Endothelial cell of umbilical vein (primary cell): ENCODE data around the gene P2RX1.

Experiments
- CTCF ChIP-seq, 2 donors: IDR thresholded peaks; 1 replicate in 1 of 2; 2 replicates in 1 of 2; pipeline ENCODE4 v1.5.1; 2011; ENCODE audit warnings: low read length in 2 of 2, mild to moderate bottlenecking in 2 of 2, moderate library complexity in 2 of 2, control low read depth in 1 of 2, inconsistent platforms in 1 of 2, low read depth in 1 of 2; ENCODE audit not compliant: insufficient read depth in 1 of 2; ENCODE audit errors: extremely low read depth in 1 of 2
- EZH2 ChIP-seq: IDR thresholded peaks from 2 replicates; pipeline ENCODE4 v1.6.1; 2012; ENCODE audit warnings: borderline replicate concordance, low read depth, mild to moderate bottlenecking, moderate library complexity, low read length, inconsistent platforms; ENCODE audit not compliant: severe bottlenecking
- GATA2 ChIP-seq: IDR thresholded peaks from 2 replicates; pipeline ENCODE4 v1.7.0; 2011; ENCODE audit warnings: low read depth, mild to moderate bottlenecking, moderate library complexity, mixed read lengths, low read length; ENCODE audit not compliant: insufficient read length, insufficient read depth
- JUN ChIP-seq: IDR thresholded peaks from 2 replicates; pipeline ENCODE4 v1.6.1; 2011; ENCODE audit warnings: borderline replicate concordance, low read depth; ENCODE audit not compliant: insufficient read length, insufficient read depth
- MAX ChIP-seq: IDR thresholded peaks from 2 replicates; pipeline ENCODE4 v1.6.1; 2011; ENCODE audit not compliant: insufficient read depth, insufficient read length
- MYC ChIP-seq: IDR thresholded peaks from one replicate; pipeline ENCODE4 v1.6.1; 2011; ENCODE audit warnings: mild to moderate bottlenecking, low read depth, low read length
- POLR2A ChIP-seq: IDR thresholded peaks from 2 replicates; pipeline ENCODE4 v1.6.1; 2012; ENCODE audit warnings: low read depth, mild to moderate bottlenecking, control low read depth, low read length
- POLR2AphosphoS5 ChIP-seq: IDR thresholded peaks from 2 replicates; pipeline ENCODE4 v1.6.1; 2012; ENCODE audit warnings: low read depth, mild to moderate bottlenecking, control low read depth, low read length, moderate library complexity; ENCODE audit not compliant: insufficient read depth

GRCh38 chr17:3935140-3935542, 18.9 kb upstream of the P2RX1 start:
- TF ChIP-seq MAX, result no peak
- peak; percentile 83 to 94 for TF ChIP-seq CTCF (IDR thresholded peaks at IDR 0.05; ENCODE audit: extremely low read depth in 1 of 2, insufficient read depth in 1 of 2, low read depth in 1 of 2, low read length in 2 of 2)
- no peak for TF ChIP-seq POLR2AphosphoS5
- no peak for TF ChIP-seq MYC
- no peak for TF ChIP-seq POLR2A
- TF ChIP-seq EZH2, result no peak
- TF ChIP-seq GATA2, result no peak
- no peak for TF ChIP-seq JUN
